ENCODE measurements around the gene HORMAD2.

DNA sequence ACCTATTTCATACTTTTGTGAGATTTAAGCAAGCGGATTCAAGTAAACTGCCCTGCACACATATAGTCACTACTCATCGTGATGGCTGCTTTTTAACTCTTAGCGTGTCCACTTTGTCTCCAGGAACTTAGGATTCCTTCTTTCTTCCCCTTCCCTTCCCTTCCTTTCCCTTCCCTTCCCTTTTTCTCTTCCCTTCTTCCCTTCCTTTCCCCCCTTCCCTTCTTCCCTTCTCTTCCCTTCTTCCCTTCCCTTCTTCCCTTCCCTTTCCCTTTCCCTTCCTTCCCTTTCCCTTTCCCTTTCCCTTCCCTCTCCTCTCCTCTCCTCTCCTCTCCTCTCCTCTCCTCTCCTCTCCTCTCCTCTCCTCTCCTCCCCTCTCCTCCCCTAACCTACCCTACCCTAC is 100.4 kb downstream of the HORMAD2 start:
- TF ChIP-seq, protein P1, sequence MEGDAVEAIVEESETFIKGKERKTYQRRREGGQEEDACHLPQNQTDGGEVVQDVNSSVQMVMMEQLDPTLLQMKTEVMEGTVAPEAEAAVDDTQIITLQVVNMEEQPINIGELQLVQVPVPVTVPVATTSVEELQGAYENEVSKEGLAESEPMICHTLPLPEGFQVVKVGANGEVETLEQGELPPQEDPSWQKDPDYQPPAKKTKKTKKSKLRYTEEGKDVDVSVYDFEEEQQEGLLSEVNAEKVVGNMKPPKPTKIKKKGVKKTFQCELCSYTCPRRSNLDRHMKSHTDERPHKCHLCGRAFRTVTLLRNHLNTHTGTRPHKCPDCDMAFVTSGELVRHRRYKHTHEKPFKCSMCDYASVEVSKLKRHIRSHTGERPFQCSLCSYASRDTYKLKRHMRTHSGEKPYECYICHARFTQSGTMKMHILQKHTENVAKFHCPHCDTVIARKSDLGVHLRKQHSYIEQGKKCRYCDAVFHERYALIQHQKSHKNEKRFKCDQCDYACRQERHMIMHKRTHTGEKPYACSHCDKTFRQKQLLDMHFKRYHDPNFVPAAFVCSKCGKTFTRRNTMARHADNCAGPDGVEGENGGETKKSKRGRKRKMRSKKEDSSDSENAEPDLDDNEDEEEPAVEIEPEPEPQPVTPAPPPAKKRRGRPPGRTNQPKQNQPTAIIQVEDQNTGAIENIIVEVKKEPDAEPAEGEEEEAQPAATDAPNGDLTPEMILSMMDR (IDR thresholded peaks at IDR 0.05) = no peak
- TF ChIP-seq EZH2 (IDR thresholded peaks at IDR 0.05; ENCODE audit: borderline replicate concordance, insufficient read depth, low read depth, low read length, poor library complexity, severe bottlenecking) = no peak

Measured in B cell (primary cell).